ENCODE measurements around the gene CNTN1. TPM values are rescaled to one million over a fixed set of nuclear protein-coding genes. Genes with fewer than 3 reads are reported as not detected.

CNTN1 gene
- total RNA-seq, result 654 TPM

GRCh38 chr12:40691913-40692764 is at the start of gene CNTN1:
Gene CNTN1 (plus strand): TSS chr12:40692439.

